HG03159 (cell line): Measurements from ENCODE around the gene HERC4.
"Not testable (repeated sequence)": the region's sequence is repeated elsewhere in the genome, so short reads cannot be mapped to it uniquely, and the experiment has no call there.

Experiments
- ATAC-seq: cut with Tn5 transposase; IDR thresholded peaks from one replicate; pipeline ENCODE4 v1.9.1; 2021; ENCODE audit warnings: mild to moderate bottlenecking, moderate library complexity; ENCODE audit not compliant: unreplicated experiment

HERC4 gene

DNA sequence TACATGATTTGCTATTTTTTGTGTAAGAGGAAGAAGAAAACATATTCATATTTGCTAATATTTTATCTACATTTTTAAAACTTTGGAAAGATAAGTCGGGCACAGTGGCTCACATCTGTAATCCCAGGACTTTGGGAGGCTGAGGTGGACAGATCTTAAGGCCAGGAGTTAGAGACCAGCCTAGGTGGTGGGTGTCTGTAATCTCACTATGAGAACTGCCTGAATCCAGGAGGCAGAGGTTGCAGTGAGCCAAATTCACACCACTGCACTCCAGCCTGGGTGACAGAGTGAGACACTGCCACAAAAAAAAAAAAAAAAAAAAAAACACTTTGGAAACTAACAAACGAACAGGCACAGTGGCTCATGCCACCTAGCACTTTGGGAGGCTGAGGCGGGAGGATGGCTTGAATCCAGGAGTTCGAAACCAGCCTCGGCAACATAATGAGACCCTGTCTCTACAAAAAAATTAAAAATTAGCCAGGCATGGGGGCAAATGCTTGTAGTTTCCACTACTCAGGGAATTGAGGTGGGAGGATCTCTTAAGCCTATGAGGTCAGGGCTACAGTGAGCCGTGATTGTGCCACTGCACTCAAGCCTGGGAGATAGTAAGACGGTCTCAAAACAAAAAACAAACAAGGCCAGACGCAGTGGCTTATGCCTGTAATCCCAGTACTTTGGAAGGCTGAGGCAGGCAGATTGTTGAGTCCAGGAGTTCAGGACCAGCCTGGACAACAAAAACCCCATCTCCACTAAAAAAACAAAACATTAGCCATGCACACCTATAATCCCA lies 25.6 kb downstream of the HERC4 start:
- ATAC-seq: no peak

DNA sequence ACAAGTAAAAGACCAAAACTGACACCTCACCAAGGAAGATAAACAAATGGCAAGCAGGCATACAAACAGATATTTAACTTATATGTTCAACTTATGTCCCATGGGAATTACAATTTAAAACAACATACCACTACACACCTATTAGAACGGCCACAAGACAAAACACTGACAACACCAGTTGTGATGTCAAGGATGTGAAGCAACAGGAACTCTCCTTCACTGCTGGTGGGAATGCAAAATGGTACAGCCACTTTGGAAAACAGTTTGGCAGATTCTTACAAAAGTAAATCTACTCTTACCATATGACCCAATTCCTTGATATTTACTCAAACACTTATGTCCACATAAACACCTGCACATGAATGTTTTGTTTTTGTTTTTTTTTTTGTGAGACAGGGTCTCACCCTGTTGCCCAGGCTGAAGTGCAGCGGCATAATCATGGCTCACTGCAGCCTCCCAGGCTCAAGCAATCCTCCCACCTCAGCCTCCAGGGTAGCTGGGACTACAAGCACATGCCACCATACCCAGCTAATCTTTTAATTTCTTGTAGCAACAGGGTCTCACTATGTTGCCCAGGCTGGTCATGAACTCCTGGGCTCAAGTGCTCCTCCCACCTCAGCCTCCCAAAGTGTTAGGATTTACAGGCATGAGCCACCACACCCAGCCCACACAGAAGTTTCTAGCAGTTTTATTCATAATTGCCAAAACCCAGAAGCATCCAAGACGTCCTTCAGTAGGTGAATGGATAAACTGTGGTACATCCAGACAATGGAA lies 27.3 kb downstream of the HERC4 start:
- no peak for ATAC-seq

DNA sequence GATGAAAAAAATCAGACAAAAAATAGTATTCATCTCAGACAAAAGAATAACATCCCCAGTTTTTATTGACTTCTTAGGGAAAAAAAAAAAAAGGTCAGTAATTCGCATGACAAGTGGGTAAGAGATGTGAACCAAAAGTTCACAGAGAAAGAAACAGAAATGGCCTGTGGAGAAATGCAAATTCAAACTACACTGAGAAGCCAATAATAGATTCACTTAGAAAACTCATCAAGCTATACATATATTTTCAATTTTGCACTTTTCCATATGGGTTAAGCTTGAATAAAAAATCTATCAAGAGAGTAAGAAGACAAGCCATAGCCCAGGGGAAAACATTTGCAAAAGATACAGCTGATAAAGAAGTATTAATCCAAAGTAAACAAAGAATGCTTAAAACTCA lies 28.0 kb downstream of the HERC4 start:
- ATAC-seq: no peak

DNA sequence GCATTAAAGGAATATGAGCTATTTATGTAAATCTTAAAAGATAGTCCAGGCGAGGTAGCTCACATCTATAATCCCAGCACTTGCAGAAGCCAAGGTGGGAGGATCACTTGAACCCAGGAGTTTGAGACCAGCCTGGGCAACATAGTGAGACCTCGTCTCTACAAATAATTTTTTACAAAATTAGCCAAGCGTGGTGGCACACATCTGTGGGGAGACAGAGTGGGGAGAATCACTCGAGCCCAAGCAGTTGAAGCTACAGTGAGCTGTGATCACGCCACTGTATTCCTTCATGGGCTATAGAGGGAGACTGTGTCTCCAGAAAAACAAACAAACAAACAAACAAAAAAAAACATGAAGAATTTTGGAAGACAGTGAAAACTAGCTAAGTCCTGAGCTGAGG lies 28.4 kb downstream of the HERC4 start:
- no peak for ATAC-seq

DNA sequence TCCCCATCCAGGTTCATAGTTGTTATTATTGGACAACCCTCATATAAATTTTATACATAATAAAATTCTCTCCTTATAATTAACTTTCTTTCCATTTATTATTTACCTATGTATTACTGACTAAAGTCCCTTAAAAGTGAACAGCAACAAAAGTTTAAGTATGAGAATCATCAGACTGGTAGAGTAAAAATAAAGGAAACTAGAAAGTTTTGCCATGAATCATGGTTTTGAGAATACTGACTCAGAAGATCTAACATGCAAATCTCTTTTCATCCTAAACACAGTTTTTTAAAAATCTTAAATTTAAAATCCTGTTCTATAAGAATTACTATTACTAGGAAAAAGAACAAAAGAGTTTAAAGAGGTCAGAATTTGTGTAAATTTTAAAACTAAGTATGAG lies 32.1 kb downstream of the HERC4 start:
- ATAC-seq: no peak

DNA sequence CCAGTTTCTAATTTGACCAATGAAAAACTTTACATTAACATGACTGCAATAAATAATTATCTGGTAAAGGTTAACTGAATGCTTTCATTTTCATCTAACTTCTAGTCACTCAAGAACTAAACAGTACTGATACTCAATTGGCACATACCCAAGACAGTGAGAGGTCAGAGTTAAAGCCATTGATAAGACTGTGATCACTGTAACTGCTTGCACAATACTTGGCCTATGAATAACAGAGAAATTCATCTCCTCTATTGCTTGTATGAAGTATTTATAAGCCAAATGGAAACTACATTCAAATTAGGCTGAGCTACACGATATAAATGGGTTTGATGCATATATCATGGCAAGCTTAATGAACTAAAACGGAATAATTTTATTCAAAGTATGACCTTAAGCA lies 43.0 kb downstream of the HERC4 start:
- ATAC-seq: no peak

DNA sequence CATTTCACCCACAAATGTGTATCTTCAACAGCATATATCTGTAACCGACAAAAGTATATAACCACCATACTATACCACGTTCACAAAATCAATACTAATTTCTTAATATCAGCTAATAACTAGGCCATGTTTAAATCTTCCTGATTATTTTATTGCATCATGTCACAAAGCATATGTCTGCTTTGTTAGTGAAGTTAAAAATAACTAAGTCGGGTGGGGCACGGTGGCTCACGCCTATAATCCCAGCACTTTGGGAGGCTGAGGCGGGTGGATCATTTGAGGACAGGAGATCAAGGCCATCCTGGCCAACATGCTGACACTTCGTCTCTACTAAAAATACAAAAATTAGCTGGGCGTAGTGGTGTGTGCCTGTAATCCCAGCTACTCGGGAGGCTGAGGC lies 47.7 kb downstream of the HERC4 start:
- ATAC-seq: no peak

DNA sequence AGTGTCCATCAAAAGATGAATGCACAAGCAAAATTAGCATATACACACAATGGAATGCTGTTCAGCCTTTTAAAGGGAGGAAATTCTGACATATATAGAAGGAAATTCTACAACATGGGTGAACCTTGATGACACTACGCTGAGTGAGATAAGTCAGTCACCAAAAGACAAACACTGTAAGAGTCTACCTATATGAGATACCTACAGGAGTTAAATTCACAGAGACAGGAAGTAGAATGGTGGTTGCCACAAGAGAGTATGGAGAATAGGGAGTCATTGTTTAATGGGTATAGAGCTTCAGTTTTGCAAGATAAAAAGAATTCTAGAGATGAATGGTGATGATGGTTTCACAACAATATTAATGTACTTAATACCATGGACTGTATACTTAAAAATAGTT lies 51.8 kb downstream of the HERC4 start:
- ATAC-seq: no peak

DNA sequence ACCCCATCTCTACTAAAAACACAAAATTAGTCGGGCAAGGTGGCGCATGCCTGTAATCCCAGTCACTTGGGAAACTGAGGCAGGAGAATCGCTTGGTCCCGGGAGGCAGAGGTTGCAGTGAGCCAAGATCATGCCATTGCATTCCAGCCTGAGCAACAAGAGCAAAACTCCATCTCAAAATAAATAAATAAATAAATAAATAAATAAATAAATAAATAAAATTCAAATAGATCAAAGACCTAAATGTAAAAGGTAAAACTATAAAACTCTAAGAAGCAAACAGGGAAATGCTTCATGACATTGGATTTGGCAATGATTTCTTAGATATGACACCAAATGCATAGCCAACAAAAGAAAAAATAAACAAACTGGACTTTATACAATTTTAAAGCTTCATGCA lies 52.8 kb downstream of the HERC4 start:
- ATAC-seq: not testable (repeated sequence)

DNA sequence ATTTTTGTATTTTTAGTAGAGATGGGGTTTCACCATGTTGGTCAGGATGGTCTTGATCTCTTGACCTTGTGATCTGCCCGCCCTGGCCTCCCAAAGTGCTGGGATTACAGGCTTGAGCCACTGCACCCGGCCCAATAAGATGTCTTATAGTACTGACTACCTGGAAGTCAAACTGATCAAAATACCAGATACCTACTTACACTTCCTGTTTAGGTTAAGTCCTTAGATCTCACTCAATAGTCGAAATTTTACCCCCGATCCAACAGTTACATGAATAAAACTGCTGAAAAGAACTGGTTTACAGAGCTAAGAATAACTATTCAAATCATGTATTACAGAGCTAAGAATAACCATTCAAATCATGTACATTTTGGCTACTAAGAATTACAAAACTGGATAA lies 58.6 kb downstream of the HERC4 start:
- not testable (repeated sequence) for ATAC-seq

DNA sequence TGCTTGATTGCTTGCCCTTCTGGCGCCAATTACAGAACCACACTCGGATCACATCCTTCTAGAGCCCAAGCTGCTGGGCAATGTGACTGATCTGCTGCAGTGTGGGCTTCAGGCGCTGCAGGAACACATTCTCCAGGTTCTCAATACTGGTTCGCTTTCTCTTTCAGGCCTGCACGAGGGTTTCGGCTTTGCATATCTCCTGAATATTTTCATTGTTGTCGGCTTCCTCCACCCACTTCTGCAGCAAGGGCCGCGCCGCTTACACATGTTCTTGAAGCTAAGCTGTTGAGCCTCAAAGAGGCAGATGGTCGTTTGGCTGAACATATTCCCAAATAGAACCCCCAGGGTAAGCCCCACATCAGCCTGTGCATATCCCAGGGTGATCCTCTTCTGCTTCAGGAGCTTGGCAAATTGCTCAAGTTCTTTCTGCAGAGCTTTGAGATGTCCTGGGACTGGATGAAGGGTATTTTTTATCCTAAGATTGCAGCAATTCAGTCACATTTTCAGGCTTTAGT lies 64.6 kb downstream of the HERC4 start:
- ATAC-seq: no peak

DNA sequence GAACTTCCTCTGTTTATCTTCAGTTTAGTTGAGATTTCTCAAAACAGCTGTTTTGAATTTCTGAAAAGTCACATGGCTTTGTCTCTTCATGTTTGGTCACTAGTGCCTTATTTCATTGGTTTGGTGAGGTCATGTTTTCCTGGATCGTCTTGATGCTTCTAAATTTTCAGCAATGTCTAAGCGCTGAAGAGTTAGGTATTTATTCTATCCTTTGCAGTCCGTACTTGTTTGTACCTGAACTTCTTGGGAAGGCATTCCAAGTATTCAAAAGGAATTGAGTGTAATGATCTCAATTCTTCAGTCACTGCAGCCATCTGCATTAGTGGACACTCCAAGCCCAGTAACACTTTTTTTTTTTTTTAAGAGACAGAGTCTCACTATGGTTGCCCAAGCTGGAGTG lies 67.7 kb downstream of the HERC4 start:
- ATAC-seq: no peak

DNA sequence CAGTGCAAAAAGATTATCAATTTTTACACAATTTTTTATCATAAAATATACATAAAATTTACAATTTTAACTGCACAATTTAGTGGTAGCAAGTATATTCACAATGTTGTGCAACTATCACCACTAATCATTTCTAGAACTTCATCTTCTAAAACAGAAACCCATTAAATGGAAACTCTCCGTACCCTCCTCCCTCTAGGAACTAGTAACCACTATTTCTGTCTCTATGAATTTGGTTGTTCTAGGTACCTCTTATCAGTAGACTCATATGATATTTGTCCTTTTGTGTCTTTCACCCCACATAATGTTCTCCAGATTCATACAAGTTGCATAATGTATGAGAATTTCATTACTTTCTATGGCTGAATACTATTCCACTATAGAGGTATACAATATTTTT lies 73.5 kb downstream of the HERC4 start:
- ATAC-seq: no peak

DNA sequence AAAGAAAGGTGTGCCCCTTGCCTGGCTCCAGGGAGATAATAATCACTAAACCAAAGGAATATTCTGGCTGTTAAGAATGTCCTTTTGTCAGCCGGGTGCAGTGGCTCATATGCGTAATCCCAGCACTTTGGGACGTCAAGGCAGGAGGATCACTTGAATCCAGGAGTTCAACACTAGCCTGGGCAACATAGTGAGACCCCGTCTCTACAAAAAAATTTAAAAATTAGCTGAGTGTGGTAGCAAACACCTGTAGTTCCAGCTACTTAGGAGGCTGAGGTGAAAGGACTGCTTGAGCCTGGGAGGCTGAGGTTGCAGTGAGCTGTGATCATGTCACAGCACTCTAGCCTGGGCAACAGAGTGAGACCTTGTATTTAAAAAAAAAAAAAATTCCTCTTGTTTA lies 74.1 kb downstream of the HERC4 start:
- ATAC-seq: no peak

DNA sequence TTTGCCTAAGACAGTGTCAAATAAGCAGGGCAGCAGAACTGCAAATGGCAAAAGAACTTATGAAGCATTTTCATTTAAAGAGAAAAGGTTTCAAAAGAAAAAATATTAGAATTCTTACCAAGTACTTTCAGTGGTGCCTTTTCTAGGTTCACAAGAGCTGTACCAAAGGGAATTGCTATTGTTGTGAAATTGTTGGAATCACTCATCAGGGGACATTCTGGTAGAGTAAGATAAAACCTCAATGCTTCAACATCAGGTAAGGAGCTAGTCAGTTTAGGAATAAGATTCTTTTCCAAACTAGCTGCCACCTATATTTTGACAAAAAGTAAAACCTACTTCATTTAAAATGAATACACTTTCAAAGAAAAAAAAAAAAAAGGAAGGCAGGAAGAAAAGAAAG lies 85.0 kb downstream of the HERC4 start:
- no peak for ATAC-seq

DNA sequence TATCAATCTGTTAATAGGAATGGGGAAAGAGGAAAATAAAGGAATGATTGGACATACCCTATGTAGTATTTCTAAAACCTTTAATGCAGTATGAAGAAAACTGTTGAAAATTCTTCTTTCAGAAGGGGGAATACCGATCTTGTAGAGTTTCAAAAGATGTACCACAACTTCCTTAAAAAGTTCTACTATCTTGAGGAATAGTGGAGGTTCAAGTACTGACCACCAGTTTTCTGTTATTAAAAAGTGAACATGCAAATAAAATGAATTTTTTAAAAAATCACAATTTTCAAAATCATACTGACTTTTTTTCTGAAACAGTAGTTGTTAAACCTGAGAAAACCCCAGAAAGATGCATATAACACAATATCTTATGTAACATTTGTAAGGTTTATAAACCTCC lies 86.5 kb downstream of the HERC4 start:
- no peak for ATAC-seq

DNA sequence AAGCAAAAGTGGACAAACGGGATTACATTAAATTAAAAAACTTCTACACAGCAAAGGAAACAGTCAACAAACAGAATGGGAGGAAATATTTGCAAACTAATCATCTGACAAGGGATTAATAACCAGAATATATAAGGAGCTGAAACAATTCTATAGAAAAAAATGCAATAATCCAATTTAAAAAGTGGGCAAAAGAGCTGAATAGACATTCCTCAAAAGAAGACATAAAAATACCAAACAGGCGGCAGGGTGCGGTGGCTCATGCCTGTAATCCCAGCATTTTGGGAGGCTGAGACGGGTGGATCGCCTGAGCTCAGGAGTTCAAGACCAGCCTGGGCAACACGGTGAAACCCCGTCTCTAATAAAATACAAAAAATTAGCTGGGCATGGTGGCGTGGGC lies 92.5 kb downstream of the HERC4 start:
- not testable (repeated sequence) for ATAC-seq

DNA sequence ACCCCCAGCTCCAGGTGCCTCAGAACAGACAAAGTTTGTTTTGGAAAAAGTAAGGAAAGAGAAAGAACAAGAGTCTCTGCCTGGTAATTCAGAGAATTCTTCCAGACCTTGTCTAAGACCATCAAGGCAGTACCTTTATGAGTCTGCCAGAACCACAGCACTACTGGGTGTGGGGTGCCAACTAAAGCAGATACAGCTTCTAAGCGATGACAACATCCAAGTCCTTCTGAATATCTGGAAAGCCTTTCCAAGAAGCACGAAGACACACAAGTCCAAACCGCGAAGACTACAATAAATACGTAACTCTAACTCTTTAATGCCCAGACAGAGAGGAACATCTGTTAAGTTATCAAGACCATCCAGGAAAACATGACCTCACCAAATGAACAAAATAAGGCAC lies 96.3 kb downstream of the HERC4 start:
- no peak for ATAC-seq

DNA sequence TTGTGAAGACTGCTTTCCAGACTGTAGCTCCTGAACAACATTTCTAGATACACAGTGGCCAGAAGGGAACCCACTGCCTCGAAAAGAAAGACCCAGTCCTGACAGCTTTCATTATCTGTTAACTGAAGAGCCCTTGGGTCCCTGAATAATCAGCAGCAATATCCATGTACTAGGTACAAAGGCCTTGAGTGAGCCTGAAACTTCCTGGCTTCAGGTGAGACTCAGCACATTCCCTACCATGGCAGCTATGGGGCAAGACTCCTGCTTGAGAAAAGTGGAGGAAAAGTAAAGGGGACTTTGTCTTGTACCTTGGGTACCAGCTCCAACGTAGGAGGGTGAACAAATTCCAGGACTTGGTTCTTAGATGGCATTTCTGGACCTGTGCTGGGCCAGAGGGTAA lies 97.8 kb downstream of the HERC4 start:
- no peak for ATAC-seq

DNA sequence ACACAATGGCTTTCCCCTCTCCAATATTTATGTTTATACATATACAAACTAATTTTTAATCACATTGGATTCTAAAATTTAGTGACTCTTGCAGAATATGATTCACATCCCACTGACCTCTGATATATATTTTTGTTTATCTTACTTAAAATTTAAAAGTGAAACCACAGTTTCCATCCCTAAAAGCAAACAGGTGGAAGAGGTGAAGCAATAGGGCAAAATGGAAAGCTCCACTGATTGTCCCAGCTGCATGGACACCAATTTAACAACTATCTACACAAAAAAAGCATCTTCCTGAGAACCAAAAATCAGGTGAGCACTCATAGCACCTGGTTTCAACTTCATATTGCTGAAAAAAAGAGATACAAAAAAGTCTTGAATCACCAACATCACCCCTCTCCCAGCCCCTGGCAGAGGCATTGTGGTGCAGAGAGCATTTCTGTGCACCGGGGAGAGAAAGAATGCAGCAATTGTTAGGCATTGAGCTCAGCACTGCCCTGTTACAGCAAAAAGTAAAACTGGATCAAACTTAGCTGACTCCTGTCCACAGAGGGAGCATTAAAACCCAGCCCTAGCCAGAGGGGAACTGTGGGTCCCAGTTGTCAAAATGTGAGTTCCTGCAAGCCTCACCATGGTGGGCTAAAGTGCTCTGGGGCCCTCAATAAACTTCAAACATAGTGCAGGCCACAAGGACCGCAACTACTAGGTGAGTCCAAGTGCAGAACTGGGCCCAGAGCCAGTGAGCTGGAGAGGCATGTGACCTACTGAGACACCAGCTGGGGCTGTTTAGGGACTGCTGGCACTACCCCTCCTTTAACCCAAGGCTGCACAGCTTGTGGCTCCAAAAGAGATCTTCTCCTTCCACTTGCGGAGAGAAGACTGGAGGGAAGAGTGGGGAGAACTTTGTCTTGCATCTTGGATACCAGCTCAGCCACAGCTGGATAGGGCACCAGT lies 98.5 kb downstream of the HERC4 start:
- no peak for ATAC-seq

DNA sequence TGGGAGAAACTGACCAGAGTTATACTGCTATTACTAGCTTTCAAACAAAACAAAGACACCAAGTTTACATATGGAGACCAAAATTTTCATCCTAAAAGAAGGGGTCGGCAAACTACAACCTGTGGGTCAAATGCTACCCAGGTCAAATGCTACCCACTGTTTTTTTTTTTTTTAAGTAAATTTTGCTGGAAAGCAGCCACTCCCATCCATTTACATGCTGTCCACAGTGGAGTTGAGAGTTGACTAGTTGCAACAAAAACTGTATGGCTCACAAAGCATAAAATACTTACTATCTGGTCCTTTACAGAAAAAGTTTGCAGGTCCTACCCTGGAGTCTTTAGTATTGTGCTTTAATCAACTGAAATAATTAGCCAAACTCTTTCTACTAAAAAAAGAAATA lies 99.2 kb downstream of the HERC4 start:
- no peak for ATAC-seq
